HG03139 (cell line): ENCODE results near the gene EFCAB5.
"Not testable (repeated sequence)": the region's sequence is repeated elsewhere in the genome, so short reads cannot be mapped to it uniquely, and the experiment has no call there.

Source experiments
- ATAC-seq: cut with Tn5 transposase; IDR thresholded peaks from one replicate; pipeline ENCODE4 v1.9.1; 2021; ENCODE audit not compliant: unreplicated experiment

Gene EFCAB5

GRCh38 chr17:29933379-29933778 lies 8.1 kb upstream of the EFCAB5 start:
- ATAC-seq: no peak

DNA sequence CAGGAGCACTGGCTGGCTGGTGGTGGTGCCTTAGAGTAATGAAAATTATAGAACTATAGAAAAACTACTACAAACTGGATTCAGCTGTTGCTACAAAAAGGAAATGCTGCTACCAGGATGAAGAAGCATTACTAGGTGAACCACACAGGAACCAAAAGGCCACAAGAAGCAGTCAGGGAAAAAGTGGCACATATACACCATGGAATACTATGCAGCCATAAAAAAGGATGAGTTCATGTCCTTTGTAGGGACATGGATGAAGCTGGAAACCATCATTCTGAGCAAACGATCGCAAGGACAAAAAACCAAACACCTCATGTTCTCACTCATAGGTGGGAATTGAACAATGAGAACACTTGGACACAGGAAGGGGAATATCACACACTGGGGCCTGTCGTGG lies 5.5 kb upstream of the EFCAB5 start:
- ATAC-seq: not testable (repeated sequence)

DNA sequence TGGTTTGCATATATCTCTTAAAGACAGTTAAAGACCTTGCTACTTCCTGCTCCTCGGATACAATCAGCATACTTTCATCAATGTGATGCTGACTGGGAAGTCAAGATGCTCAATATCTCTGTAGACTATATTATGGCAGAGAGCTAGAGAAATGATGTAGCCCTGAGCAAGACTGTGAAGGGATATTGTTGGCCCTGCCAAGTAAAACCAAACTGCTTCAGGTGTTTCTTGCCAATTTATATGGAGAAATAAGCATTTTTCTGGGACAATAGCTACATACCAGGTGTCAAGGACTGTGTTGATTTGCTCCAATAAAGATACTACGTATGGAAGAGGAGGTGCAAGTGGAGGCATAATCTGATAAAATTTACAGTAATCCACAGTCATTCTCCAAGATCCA lies 4.7 kb upstream of the EFCAB5 start:
- no peak for ATAC-seq

DNA sequence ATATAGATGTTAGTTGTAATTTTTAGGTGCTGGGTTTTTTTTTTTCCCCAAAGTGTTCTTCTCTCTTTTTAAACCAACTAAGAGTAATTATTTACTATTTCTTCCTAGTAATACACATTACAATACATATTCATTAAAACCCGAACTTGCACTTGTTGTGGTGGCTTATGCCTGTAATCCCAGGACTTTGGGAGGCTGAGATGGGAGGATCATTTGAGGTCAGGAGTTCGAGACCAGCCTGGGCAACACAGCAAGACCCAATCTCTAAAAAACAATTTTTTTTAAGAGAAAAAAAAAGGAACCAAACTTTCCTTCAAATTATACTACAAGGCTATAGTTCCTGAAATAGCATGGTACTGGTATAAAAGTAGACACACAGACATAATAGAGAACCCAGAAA lies 3.8 kb downstream of the EFCAB5 start:
- no peak for ATAC-seq

DNA sequence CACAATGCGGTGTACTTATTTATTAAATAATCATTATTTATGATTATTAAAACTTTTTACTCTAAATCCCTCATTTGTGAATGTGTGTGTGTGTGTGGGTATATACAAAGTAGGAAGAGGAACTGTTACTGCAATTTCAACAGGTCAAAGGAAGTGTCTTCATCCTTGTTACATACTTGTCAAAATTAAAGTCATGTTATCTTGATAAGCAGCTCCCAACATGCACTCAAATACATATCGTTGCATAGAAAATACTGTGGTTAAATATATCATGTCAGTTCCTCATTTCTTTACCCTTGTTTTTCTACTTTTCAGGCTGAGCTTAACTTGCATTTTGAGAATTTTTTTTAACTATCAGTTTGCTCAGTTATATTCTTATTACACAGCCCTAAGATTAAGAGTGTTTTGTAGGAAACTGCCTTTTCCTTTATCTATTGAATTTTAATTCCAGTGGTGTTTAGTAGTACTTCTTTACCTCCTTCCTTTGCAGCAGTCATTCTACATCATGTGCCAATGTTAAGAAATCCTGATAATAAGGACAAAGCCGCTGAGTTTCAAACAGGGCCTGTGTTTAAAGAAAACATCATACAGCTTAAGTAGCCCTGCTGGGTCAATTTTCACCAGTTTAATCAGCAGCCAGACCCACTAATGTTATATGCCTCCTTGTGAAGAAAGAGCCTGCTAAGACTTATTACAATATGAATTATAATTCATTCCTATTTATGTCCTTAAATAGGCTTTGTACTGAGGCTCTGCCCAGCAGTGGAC lies 7.2 kb downstream of the EFCAB5 start:
- ATAC-seq: no peak

GRCh38 chr17:29949696-29950095 lies 8.3 kb downstream of the EFCAB5 start:
- no peak for ATAC-seq

- no peak for ATAC-seq
These were observed 13.0 kb downstream of the EFCAB5 start for GRCh38 chr17:29954405-29954804.

- no peak for ATAC-seq
These were observed 14.8 kb downstream of the EFCAB5 start for GRCh38 chr17:29956225-29956624.

DNA sequence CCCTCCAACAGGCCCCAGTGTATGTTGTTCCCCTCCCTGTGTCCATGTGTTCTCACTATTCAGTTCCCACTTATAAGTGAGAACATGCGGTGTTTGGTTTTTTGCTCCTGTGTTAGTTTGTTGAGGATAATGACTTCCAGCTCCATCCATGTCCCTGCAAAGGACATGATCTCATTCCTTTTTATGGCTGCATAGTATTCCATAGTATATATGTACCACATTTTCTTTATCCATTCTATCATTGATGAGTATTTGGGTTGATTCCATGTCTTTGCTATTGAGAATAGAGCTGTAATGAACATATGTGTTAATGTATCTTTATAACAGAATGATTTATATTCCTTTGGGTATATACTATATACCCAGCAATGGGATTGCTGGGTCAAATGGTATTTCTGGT lies 16.1 kb downstream of the EFCAB5 start:
- ATAC-seq: not testable (repeated sequence)

GRCh38 chr17:29958947-29959657 lies 17.7 kb downstream of the EFCAB5 start:
- no peak for ATAC-seq

DNA sequence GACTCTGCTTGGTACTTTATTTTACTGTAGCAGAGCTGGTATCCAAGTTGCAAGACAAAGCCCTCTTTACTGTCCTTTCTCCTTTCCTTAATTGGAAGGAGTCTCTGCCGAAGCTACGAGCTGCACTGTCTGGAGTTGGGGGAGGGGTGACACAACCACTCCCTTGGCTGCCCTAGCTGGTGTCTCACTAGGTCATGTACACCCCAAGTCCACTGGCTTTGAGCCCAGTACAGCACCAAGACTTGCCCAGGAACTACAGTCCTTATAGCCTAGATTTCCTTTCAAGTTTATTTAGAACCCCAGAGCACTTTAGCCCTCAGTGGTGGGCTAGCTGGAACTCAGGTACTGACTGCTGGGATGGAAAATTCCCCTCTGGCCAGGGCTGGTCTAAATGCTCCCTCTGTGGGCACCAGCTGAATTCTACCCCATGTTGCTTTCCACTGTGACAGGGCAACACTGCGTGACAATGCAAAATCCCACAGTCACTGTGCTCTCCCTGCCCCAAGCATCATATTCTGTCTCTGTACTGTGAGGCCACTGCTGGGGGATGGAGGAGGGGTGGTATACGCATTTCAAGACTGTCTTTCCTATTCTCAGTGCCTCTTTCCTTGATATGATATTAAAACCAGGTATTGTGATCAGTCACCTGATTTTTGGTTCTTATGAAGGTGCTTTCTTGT lies 18.4 kb downstream of the EFCAB5 start:
- no peak for ATAC-seq

GRCh38 chr17:29962656-29963055 lies 21.2 kb downstream of the EFCAB5 start:
- ATAC-seq: no peak

DNA sequence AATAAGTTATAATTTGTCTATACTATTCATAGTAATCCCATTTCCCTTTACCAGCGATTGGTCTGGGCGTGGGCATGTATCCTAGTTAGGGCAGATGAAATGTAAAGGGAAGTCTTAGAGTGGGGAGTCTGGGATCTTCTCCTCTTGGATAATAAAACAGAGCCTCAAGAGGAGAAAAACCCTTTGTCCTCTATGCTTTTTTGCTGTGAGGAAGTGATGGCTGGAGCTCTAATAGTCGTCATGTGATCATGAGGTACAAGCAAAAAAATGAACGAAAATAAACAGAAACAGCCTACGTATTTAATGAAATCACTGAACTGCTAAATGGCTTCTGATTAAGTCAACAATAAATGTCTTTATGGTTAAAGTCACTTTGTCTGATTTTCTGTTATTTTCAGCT lies 26.8 kb downstream of the EFCAB5 start:
- no peak for ATAC-seq

DNA sequence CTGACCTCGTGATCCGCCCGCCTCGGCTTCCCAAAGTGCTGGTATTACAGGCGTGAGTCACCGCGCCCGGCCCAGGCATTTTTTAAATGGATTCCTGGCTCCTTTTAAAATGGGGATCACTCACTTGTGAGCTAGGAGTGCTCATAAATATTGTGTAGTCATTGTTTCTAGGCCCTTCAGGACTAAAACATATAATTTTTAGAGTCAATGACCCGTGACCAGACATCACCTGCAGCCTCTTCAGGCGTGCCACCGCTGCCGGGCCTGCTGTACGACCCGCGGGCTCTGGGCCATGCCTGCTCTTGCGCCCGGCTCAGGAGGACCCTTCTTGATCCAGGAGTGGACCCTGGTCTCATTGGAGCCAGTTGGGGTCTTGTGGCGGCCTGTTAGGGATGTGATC lies 30.8 kb downstream of the EFCAB5 start:
- ATAC-seq: no peak

- no peak for ATAC-seq
These were observed 31.6 kb downstream of the EFCAB5 start for GRCh38 chr17:29973005-29973404.

- no peak for ATAC-seq
These were observed 36.4 kb downstream of the EFCAB5 start for GRCh38 chr17:29977836-29978235.

GRCh38 chr17:29980261-29980660 lies 38.8 kb downstream of the EFCAB5 start:
- ATAC-seq: no peak

DNA sequence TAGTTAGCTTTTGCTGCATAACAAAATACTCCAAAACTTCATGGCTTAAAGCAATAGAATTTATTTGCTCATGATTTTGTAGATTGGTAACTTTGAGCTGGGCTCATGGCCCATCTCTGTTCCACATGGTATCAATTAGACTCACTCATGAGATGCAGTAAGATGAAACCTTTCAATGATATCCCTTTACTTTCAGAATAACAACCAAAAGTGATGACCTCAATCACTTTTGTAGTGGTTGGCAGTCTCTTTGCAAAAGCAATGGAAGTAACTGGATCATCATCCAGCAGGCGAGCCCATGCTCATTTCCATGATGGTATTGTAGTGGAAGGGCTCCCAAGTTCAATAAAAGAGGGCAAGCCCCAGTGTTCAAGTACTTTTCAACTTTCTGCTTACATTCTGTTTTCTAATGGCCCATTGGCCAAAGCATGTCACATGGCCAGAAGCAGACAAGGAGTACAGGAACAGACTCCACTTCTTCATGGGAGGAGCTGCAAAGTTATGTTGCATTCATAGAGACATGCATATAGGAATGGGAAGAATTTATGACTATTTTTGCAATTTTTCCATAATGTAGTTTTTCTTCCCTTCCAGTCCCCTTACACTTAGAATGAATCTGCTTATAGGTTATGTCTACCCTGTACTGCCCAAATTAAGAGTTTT lies 41.7 kb downstream of the EFCAB5 start:
- no peak for ATAC-seq

GRCh38 chr17:29996458-29996857 lies 55.0 kb downstream of the EFCAB5 start:
- no peak for ATAC-seq

DNA sequence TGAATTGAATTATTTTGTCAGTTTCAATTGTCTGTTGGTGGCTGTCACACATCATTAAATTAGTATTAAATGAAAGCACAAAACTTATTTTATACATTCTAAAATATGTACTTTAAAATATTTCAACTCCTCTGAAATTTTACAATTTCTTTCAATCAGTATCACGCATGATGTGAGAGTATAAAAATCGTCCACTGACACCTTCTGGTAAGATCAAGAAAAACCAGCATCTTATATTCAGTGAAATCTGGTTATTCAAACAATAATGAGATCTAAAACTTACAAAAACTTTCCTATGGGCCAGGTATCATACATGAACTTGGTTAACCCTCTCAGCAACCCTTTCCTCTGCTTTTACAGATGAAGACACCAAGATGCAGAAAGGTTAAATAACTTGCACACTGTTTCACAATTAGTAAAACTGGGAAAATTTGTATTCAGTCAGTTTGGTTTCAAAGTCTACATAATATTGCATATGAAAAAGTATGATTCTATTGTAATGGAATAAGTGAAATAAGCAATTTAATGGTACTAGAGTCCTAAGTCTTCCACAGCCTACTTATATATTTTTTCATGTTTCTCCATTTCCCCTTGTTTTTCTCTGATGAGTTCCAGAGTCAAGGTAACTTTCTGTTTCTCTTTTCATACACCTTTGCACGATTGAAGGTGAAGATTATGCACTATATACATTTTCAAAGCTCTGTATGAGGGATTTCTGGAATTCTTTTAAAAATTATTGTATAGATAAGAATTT lies 58.7 kb downstream of the EFCAB5 start:
- ATAC-seq: no peak

GRCh38 chr17:30000755-30001257 lies 59.4 kb downstream of the EFCAB5 start:
- no peak for ATAC-seq
